ENCODE results near the gene PRG2.

DNA sequence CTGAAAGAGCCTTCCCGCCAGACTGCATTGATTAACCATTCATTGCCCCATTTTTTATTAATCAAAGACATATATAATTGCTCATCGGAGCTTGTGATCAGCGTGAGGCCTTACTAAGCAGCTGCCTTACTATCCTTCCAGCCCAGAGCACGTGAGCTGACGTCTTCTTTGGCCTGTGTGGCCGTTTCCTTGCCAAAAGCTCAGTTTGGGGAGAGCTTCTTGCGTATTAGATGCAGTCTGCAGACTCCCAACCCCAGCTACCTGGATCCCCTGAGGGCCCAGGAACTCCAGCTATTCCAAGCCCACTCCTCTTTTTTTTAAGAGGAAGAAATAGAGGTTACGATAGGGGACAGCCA lies 37.3 kb upstream of the PRG2 start:
- TF ChIP-seq, protein P1, sequence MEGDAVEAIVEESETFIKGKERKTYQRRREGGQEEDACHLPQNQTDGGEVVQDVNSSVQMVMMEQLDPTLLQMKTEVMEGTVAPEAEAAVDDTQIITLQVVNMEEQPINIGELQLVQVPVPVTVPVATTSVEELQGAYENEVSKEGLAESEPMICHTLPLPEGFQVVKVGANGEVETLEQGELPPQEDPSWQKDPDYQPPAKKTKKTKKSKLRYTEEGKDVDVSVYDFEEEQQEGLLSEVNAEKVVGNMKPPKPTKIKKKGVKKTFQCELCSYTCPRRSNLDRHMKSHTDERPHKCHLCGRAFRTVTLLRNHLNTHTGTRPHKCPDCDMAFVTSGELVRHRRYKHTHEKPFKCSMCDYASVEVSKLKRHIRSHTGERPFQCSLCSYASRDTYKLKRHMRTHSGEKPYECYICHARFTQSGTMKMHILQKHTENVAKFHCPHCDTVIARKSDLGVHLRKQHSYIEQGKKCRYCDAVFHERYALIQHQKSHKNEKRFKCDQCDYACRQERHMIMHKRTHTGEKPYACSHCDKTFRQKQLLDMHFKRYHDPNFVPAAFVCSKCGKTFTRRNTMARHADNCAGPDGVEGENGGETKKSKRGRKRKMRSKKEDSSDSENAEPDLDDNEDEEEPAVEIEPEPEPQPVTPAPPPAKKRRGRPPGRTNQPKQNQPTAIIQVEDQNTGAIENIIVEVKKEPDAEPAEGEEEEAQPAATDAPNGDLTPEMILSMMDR (conservative IDR thresholded peaks at IDR 0.05): no peak
- TF ChIP-seq EZH2 (IDR thresholded peaks at IDR 0.05; ENCODE audit: low read depth): no peak
